HG03066 (cell line): ENCODE results near the gene OPHN1.
"Not testable (repeated sequence)": the region's sequence is repeated elsewhere in the genome, so short reads cannot be mapped to it uniquely, and the experiment has no call there.

ENCODE experiments used
- ATAC-seq: cut with Tn5 transposase; IDR thresholded peaks from one replicate; pipeline ENCODE4 v1.9.1; 2021; ENCODE audit warnings: low read depth; ENCODE audit not compliant: unreplicated experiment

The OPHN1 gene

DNA sequence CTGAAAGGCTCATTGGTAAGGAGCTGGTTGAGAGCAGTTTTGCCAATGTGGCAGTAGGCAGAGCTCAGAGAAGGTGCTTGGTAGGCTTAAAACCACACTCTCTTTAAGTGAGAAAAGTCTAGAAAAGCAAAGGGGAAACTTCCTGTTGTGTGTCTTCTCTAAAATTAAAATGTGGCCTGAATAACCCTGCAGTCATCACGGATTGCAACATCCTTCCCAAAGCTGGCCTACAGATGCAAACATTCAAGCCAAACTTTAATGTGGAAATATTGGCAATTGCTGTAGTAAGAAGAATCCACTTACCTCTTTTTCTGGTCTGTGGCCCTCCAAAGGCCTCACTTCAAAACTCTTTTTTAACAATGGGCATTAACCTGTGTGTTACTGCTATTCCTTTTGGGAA is 348.5 kb downstream of the OPHN1 start:
- ATAC-seq, result no peak

DNA sequence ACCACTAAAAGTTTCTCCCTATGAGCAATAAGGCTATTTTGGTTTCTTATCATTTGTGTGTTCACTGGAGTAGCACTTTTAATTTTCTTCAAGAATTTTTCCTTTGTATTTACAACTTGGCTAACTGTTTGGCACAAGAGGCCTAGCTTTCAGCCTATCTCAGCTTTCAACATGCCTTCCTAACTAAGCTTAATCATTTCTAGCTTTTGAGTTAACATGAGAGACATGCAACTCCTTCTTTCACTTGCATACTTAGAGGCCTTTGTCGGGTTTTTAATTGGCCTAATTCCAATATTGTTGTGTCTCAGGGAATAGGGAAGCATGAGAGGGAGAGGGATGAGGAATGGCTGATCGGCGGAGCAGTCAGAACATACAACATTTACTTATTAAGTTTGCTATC is 349.8 kb downstream of the OPHN1 start:
- no peak for ATAC-seq

DNA sequence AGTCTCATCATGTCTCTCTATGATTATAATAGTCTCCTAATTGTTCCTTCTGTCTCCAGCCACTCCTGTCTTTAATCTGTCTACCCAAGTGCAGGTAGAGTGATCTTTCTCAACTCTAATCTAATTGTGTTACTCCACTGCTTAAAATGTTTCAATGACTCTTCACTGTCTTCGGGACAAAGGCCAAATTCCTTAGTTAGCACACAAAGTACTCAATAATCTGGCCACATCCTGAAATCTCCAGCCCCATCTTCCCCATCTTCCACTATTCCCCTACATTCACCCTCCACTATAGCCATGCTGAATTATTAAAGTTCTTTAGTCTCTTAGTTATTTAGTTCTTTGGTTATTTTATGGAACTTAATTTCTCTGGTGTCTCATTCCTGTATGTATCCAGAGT is 353.3 kb downstream of the OPHN1 start:
- ATAC-seq, result no peak

DNA sequence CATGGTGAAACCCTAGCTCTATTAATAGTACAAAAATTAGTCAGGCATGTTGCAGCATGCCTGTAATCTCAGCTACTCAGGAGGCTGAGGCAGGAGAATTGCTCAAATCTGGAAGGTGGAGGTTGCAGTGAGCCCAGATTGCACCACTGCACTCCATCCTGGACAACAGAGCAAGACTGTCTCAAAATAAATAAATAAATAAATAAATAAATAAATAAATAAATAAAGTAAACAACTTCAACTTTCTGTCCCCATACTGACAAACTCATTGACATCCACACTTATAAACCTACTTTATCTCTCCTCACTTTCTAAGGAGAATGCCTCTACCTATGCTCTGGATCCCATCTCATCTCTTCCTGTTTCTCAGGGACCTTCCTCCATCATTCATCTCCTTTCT is 354.5 kb downstream of the OPHN1 start:
- not testable (repeated sequence) for ATAC-seq

DNA sequence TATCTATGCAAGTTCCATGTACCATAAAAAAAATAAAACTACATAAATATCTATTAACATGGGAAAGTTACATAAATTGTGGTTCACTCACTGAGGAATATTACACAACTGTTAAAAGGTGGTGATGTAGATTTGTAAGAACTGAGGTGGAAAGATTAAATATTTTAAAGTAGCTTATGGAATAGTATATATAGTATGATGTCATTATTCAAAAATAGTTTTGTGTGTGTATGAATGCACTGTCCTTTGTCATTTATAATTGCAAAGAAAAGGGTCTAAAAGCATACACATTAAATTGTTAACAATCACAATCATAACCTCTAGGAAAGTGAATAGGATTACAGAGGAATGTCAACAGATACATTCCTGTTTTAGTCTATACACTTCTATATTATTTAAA is 355.9 kb downstream of the OPHN1 start:
- ATAC-seq, result no peak

DNA sequence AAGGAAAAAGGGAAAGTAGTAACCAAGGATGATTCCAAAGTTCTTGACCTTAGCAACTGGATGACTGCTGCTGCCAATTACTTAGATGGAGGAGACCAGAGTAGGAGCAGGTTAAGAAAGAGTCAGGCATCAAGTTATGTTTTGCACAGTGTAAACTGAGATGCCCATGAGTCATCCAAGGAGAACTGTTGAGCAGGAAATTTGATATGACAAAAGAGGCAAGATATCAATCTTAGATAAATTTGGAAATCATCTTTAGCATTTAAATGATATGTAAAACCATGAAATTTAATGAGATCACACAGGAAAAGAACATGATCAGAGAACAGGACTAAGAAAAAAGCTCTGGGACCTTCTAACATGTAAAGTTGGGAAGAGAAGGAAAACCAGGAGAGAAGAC is 361.3 kb downstream of the OPHN1 start:
- no peak for ATAC-seq

DNA sequence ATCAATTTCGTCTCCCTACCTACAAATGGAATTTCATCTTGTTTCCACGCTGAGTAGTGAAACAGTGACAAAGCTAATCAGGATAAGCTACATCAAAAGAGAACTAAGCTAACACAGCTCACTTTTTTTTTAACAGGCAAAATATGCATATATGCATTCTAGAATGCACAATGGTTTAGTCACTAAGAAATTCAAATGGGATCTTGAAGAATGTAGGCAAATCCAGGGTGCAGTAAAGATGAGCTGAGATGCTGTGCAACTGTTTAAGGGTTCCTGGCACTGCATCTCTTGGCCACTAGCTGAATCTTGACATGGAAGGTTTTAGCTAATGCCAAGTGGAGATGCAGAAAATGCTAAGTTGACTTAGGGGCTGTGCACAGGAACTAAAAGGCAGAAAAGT is 363.2 kb downstream of the OPHN1 start:
- ATAC-seq, result not testable (repeated sequence)

DNA sequence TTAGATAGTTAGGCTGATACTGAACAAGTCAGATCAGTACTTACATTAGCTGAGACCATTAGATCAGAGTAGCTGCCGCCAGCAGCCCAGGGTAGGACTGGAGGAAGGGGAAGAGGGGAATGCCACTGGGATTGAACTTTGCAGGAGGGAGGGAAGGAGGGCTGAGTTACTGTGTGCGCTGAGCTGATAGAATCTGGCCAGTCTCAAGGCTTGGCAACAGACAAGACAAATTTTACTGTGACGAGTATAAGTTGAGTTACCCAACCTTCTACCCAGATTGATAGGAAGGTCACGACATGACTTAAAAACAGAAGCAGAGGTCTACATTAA is 372.1 kb downstream of the OPHN1 start:
- no peak for ATAC-seq

DNA sequence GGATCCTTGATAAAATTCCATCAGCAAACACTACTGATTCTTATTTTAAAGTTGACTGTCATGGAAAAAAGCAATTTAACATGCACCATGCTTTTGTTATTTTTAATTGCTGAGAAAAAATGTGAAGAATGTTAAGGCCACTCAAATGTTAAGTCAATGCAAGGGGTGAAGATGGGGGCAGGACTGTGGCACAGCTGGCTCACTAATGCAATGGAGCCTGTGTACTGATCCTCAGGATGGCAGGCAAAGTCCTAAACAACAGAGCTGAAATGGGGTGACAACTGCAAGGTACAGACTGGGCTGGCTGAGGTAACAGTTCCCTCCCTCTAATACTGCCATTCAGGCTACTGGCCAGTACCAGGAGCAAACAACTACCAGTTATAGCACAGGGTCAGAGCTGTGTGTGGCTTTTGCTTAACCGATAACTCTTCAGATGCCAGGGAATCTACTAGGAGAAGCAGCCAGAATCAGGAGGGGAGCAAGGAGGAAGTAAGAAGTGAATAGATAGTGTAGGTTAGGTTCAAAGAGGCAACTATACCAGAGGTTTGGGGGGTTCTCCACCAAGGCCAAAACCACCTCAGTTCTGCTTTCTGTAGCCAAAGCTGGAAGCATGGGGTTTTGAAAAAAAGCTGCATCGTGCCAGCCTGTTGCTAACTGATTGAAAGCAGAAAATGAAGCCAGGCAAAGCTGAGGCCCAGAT is 372.6 kb downstream of the OPHN1 start:
- ATAC-seq, result no peak

DNA sequence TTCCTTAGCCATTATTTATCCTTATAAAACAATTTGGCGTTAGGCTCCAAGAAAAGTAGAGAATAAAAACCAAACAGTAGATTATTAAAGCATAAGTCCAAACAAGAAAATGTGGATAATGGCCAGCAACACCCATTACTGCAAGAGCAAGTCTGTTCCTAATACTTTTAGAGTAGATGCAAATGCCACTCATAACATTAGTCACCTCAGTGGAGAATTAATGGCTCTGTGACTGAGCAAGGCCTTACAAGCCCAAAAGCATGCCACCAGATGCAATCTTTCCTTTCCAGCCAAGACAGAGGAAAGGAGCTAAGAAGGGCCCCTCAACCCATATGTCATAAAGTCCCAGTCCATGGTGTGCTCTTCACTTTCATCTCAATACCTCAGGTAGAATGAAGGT is 373.8 kb downstream of the OPHN1 start:
- ATAC-seq, result no peak

DNA sequence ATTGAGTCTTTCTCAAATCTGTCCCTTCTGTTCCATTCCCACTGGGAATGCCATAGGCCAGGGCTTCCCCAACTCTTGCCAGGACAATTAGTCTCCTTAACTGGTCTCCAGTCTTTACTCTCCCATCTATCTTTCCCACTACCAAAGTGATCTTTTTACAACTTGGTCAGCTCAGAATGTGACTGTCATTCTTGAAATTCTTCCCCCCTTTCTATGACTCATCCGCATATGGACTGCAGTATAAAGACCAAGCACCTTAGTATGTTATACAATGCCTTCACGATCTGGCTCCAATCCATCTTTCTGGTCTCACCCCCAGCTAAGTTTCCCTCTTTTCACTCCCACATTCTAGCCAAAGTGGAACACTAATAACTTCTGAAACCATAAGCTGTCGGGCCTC is 383.8 kb downstream of the OPHN1 start:
- no peak for ATAC-seq

DNA sequence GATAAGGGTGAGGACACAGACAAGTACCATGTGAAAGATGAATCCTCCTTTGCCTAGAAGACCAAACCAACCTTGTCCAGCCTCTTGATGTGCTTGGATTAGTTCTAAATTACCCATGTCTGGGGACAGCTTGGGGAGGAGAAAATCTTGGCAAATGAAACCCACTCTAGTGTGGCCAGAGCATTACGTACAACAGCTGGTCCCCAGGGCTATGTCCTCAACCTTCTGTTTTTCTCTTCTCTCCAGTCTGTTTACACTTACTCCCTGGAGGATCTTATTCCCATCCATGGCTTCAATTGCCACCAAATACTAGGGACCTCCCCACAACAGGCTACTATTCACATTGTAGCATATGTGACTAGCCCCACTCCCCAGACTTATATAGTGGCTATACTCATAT is 384.5 kb downstream of the OPHN1 start:
- ATAC-seq, result no peak

DNA sequence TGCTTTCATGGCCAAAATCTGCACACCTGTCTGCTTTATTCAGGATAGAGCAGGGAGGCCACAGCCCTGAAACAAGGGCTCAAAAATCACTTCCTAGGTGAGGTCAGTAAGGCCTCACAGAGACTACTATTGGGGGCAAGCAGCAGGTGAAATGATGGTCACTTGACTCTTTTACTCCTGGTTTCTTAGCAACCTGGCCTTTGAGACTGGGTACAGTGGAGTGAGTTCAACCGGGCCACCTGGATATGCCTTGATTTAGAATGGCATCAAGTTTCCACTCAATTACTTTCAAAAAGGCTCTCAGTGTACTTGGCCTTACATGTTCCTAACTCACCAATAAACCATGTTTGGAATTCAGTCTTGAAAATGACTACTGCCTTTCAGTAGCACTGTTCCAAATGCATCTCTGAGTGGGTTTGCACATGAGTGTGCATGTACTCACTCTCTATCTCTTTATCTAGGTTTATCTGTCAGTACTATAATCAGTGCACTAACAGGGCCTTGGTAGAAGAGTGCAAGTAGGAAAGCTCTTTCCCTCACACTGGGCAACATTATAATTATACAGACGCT is 388.2 kb downstream of the OPHN1 start:
- no peak for ATAC-seq

DNA sequence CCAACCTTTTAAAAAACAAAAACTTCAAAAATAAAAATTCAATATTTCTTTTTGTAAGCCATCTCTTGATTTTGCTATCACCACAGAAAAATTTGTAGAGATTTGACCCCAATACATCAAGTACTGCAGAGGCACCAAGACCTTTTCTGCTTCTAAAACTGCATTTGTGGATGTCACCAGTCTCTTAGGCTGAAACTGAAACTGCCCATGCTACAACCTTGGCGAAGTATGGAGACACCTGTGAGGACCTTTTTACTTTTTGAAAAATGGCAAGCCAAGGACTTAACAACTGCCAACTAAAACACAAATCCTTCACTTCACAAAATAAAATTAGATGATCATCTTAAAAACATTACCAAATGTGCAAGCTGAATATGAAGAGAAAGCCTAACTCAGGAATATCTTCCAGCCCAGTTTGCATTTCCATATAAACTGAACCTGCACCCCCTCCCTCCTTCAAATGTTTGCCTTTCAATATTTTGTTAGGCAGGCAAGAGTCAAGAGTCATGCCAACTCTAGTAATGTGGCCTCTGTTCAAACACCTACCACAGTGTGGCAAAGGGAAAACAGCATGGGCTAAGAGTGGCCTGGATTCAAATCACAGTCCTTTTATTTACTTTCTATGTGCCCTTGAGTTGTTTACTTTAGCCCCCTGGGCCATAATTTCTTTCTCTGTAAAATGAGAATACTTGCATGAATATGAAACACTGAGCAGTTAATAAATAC is 389.4 kb downstream of the OPHN1 start:
- no peak for ATAC-seq

DNA sequence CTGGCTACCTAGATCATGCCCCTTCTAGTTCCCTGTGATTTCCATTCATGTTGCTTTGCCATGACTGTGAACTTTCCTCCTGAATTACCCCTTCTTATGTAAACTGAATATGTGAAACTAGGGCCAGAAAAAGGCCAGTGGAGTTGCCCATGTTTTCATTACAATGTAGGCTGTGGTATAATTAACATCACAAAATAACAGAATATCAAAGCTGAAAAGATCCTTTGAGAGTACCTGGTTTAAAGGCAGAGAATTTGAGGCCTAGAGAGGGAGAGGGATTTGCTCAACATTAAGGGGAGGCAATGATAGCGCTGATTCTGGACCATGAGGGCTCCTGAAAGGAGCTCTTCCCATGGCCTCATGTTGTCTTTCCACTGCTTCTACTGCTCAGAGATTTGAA is 392.2 kb downstream of the OPHN1 start:
- no peak for ATAC-seq

DNA sequence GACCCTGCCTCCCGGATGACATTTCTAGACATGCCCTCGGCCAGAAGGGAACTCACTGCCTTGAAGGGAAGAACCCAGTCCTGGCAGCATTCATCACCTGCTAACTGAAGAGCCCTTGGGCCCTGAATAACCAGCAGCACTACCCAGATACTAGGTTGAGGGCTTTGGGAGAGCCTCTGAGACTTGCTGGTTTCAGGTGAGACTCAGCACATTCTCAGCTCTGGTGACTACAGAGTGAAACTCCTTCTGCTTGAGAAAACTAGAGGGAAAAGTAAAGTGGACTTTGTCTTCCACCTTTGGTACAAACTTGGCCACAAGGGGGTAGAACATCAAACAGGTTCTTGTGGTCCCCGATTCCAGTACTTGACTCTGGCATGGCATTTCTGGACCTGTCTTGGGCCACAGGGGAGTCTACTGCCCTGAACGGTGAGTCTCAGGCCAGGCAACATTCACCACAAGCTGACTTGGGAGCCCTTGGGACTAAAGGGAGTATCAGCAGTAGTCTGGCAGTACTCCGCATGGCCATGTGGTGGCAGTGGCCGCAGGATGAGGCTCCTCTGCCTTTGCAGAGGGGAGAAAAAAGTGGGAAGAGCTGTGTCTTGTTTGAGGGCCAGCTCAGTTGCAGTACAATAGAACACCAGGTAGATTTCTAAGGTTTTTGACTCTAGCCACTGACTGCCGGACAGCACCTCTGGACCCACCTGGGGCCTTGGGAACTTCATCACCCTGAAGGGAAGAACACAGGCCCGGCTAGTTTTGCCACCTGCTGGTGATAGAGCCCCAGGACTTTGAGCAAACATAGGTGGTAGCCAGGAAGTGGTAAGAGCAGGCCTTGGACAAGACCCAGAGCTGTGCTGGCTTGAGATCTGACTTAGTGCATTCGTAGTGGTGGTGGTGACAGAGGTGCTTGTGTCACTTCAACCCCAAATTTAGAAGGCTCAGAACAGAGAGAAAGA is 414.8 kb downstream of the OPHN1 start:
- no peak for ATAC-seq

DNA sequence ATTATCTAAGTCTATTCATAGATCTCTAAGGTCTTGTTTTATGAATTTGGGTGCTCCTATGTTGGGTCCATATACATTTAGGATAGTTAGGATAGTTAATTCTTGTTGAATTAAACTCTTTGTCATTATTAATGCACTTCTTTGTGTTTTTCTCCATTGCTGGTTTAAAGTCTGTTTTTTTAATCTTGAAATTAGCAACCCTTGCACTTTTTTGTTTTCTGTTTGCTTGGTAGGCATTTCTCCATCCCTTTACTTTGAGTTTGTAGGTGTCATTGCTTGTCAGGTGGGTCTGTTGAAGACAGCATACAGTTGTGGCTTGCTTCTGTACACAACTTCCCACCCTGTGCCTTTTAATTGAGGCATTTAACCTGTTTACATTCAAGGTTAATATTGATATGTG is 434.8 kb downstream of the OPHN1 start:
- ATAC-seq, result no peak
